H1 (cell line): ENCODE measurements around the gene RILPL2. TPM values are rescaled to one million over a fixed set of nuclear protein-coding genes. Genes with fewer than 3 reads are reported as not detected.

ENCODE experiments used
- BACH1 ChIP-seq: IDR thresholded peaks from 2 replicates; pipeline ENCODE4 v1.6.1; 2012; ENCODE audit warnings: low read length, improper control_type of control experiment
- CTBP2 ChIP-seq: IDR thresholded peaks from 2 replicates; pipeline ENCODE4 v1.7.0; 2011; ENCODE audit warnings: borderline replicate concordance, mild to moderate bottlenecking, moderate library complexity, mixed read lengths, low read length; ENCODE audit not compliant: insufficient read depth, insufficient read length
- KDM4A ChIP-seq: IDR thresholded peaks from one replicate; pipeline ENCODE4 v1.7.1; 2012; ENCODE audit warnings: low read depth, mild to moderate bottlenecking, moderate library complexity, low read length, inconsistent platforms; ENCODE audit not compliant: severe bottlenecking
- RFX5 ChIP-seq: IDR thresholded peaks from 2 replicates; pipeline ENCODE4 v1.6.1; 2011; ENCODE audit warnings: low read depth, low read length, improper control_type of control experiment, borderline replicate concordance
- SIN3A ChIP-seq, 2 experiments: IDR thresholded peaks in 1 of 2; conservative IDR thresholded peaks in 1 of 2; 2 replicates each; pipeline ENCODE4 v1.6.1; 2011 to 2012; ENCODE audit warnings: low read length in 2 of 2, improper control_type of control experiment in 1 of 2, low read depth in 1 of 2, mild to moderate bottlenecking in 1 of 2
- TAF7 ChIP-seq: optimal IDR thresholded peaks from 2 replicates; pipeline ENCODE3; 2011; ENCODE audit warnings: low read depth, mild to moderate bottlenecking, inconsistent platforms, low read length, moderate library complexity, borderline replicate concordance
- polyA plus RNA-seq, 7 experiments: library from polyadenylated mRNA; depleted of rRNA in 3 of 7; stranded (reverse) in 5 of 7; unstranded in 2 of 7; fragments of >200 nt in 5 of 7; fragments of 200-250 nt in 2 of 7; gene quantifications; 1 replicate in 5 of 7; 2 replicates in 1 of 7; 4 replicates in 1 of 7; pipeline versions ENCODE4 v1.2.1 to v1.2.3, GENCODE V29; 2011 to 2013; ENCODE audit warnings: missing spikeins in 2 of 7, mixed read lengths in 2 of 7
- total RNA-seq: library from RNA; stranded (reverse); fragmentation: NEBNext Ultra II Directional; extraction: Animal tissue kit (Norgen Biotek cat#: 25700); gene quantifications from 2 replicates; pipeline ENCODE4 v1.2.1, GENCODE V29; 2021
- TF ChIP-seq, protein P1 (sequence below): IDR thresholded peaks from 2 replicates; pipeline ENCODE4 v1.6.1; 2011; ENCODE audit warnings: low read length, improper control_type of control experiment
- TF ChIP-seq, protein P2 (sequence below): IDR thresholded peaks from 2 replicates; pipeline ENCODE4 v1.6.1; 2012; ENCODE audit warnings: inconsistent platforms
- TF ChIP-seq, protein P3 (sequence below): IDR thresholded peaks from 2 replicates; pipeline ENCODE4 v1.6.1; 2012; ENCODE audit warnings: low read length, inconsistent platforms
- TF ChIP-seq, protein P4 (sequence below), 3 experiments: IDR thresholded peaks; 1 replicate in 2 of 3; 2 replicates in 1 of 3; pipeline versions ENCODE4 v1.5.1 to v1.6.1; 2011; ENCODE audit warnings: low read length in 3 of 3, mild to moderate bottlenecking in 3 of 3, inconsistent platforms in 2 of 3, low read depth in 1 of 3, moderate library complexity in 1 of 3; ENCODE audit not compliant: insufficient read depth in 1 of 3; ENCODE audit errors: control extremely low read depth in 1 of 3

Gene RILPL2
- total and polyA plus RNA-seq, 2 of the 8 experiments (the other 6 are each of a cell fraction or from before 2014, with no cell fraction given): 0.77 to 1.4 TPM

DNA sequence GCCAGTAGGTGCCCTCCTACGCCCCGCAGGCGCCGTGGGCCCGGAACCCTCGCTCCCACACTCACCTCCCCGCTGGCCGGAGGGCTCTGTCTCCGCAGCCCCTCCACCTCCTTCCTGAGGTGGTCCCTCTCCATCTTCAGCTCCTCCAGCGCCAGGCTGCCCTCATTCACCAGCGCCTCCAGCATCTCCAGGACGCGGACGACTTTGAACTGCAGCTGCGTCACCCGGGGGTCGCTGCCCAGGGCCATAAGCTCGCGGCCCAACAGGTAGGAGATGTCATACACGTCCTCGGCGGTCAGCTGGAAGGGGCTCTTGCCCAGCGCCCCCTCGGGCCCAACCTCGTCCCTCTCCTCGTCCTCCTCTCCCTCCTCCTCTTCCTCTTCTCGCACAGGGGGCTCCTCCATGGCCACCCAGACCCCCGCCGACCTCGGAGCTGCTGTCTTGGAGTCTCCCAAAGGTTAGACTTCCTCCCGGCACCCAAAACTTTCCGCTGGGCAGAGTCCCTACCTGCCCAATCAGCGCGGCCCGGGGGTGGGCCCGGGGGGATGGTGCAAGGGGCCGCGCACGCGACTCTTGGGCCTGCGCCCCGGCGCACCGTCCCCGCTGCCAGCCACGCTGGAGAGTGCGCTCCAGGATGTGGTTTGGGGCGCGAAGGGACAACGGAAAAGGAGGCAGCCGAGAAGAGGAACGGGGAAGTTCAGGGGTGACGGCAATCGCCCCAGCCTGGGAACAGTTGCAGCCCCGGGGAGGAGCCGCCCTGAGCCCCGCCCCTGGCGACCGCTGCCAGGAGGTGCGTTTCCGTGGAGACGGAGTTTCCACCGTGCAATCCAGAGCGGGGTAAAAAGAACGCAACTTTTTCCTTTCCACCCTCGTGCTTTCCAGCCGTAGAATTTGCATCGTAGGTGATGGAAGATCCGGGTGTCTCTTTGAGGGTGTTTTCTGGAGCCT, at the start of gene RILPL2 (continued):
- TF ChIP-seq, protein P1, sequence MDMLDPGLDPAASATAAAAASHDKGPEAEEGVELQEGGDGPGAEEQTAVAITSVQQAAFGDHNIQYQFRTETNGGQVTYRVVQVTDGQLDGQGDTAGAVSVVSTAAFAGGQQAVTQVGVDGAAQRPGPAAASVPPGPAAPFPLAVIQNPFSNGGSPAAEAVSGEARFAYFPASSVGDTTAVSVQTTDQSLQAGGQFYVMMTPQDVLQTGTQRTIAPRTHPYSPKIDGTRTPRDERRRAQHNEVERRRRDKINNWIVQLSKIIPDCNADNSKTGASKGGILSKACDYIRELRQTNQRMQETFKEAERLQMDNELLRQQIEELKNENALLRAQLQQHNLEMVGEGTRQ: no peak
- TF ChIP-seq TAF7: no peak
- TF ChIP-seq, protein P2, sequence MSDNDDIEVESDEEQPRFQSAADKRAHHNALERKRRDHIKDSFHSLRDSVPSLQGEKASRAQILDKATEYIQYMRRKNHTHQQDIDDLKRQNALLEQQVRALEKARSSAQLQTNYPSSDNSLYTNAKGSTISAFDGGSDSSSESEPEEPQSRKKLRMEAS: peak; percentile 64; the same call in 1 of the 2 replicates
- TF ChIP-seq KDM4A: peak; percentile 87
- no peak; the same call in 1 of the 2 replicates for TF ChIP-seq BACH1
- TF ChIP-seq, protein P3, sequence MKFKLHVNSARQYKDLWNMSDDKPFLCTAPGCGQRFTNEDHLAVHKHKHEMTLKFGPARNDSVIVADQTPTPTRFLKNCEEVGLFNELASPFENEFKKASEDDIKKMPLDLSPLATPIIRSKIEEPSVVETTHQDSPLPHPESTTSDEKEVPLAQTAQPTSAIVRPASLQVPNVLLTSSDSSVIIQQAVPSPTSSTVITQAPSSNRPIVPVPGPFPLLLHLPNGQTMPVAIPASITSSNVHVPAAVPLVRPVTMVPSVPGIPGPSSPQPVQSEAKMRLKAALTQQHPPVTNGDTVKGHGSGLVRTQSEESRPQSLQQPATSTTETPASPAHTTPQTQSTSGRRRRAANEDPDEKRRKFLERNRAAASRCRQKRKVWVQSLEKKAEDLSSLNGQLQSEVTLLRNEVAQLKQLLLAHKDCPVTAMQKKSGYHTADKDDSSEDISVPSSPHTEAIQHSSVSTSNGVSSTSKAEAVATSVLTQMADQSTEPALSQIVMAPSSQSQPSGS: no peak
- peak; percentile 56 to 63; a peak in 3 of 4 replicates for TF ChIP-seq SIN3A (conservative IDR thresholded peaks at IDR 0.05 in 1 of 2, IDR thresholded peaks at IDR 0.05 in 1 of 2; ENCODE audit: low read depth in 1 of 2, low read length in 2 of 2)
- no peak for TF ChIP-seq CTBP2
- no peak for TF ChIP-seq RFX5
- TF ChIP-seq, protein P4, sequence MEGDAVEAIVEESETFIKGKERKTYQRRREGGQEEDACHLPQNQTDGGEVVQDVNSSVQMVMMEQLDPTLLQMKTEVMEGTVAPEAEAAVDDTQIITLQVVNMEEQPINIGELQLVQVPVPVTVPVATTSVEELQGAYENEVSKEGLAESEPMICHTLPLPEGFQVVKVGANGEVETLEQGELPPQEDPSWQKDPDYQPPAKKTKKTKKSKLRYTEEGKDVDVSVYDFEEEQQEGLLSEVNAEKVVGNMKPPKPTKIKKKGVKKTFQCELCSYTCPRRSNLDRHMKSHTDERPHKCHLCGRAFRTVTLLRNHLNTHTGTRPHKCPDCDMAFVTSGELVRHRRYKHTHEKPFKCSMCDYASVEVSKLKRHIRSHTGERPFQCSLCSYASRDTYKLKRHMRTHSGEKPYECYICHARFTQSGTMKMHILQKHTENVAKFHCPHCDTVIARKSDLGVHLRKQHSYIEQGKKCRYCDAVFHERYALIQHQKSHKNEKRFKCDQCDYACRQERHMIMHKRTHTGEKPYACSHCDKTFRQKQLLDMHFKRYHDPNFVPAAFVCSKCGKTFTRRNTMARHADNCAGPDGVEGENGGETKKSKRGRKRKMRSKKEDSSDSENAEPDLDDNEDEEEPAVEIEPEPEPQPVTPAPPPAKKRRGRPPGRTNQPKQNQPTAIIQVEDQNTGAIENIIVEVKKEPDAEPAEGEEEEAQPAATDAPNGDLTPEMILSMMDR (IDR thresholded peaks at IDR 0.05; ENCODE audit: control extremely low read depth in 1 of 3, insufficient read depth in 1 of 3, low read depth in 1 of 3, low read length in 3 of 3): no peak
